Stimulated activated CD4-positive, alpha-beta T cell treated with anti-CD3 and anti-CD28 coated beads, Interleukin-15, amount 100 ng/mL, for 48 hours (primary cell): Measurements from ENCODE around the gene CLEC6A.
"Not testable (repeated sequence)": the region's sequence is repeated elsewhere in the genome, so short reads cannot be mapped to it uniquely, and the experiment has no call there.

Experiments
- DNase-seq, 2 donors: peaks; one replicate each; pipeline ENCODE4 v3.0.0-alpha.2; 2020; ENCODE audit warnings: low read depth in 2 of 2

Gene CLEC6A

GRCh38 chr12:8455727-8456360, at the start of gene CLEC6A:
CLEC6A (plus strand) TSS chr12:8455962; CDS start chr12:8456112, 150 bp downstream.
- no peak for DNase-seq

- DNase-seq = peak in 1 of 2 donors; percentile 49
Observed at GRCh38 chr12:8419576-8419975, 36.2 kb upstream of the CLEC6A start.

GRCh38 chr12:8420506-8420905, 35.3 kb upstream of the CLEC6A start:
- DNase-seq = no peak

- not testable (repeated sequence) for DNase-seq
Observed at GRCh38 chr12:8444536-8445278, 11.1 kb upstream of the CLEC6A start.

GRCh38 chr12:8445731-8446130, 10.0 kb upstream of the CLEC6A start:
- no peak for DNase-seq

GRCh38 chr12:8446642-8447547, 8.9 kb upstream of the CLEC6A start:
- DNase-seq = no peak

GRCh38 chr12:8449355-8449859, 6.4 kb upstream of the CLEC6A start:
- no peak for DNase-seq

GRCh38 chr12:8452036-8452435, 3.7 kb upstream of the CLEC6A start:
- no peak for DNase-seq

GRCh38 chr12:8453021-8453513, 2.7 kb upstream of the CLEC6A start:
- no peak for DNase-seq

- DNase-seq = no peak
Observed at GRCh38 chr12:8453796-8454195, 2.0 kb upstream of the CLEC6A start.

- no peak for DNase-seq
Observed at GRCh38 chr12:8455271-8455670, 491 bp upstream of the CLEC6A start.

GRCh38 chr12:8461426-8461825, 5.7 kb downstream of the CLEC6A start:
- DNase-seq = no peak

- DNase-seq = no peak
Observed at GRCh38 chr12:8465301-8465996, 9.7 kb downstream of the CLEC6A start.

GRCh38 chr12:8466241-8466640, 10.5 kb downstream of the CLEC6A start:
- DNase-seq = no peak

- DNase-seq = no peak
Observed at GRCh38 chr12:8471090-8471489, 15.3 kb downstream of the CLEC6A start.

GRCh38 chr12:8475508-8476203, 19.9 kb downstream of the CLEC6A start:
- DNase-seq = no peak

- no peak for DNase-seq
Observed at GRCh38 chr12:8482571-8483061, 26.9 kb downstream of the CLEC6A start.

- no peak for DNase-seq
Observed at GRCh38 chr12:8483079-8483478, 27.3 kb downstream of the CLEC6A start.

- DNase-seq = no peak
Observed at GRCh38 chr12:8491646-8492530, 36.1 kb downstream of the CLEC6A start.

GRCh38 chr12:8493084-8493483, 37.3 kb downstream of the CLEC6A start:
- DNase-seq = peak; percentile 20 to 41
